ENCODE results near the gene TLCD2.

The TLCD2 gene

GRCh38 chr17:1754430-1755112, 44.4 kb upstream of the TLCD2 start:
- in situ Hi-C loops (cut with HindIII; ENCODE audit: low sequenced_read_pairs) = no loop called here
- TF ChIP-seq CTCF (IDR thresholded peaks at IDR 0.05; ENCODE audit: low read depth, low read length) = no peak

GRCh38 chr17:1753767-1754429, 43.7 kb upstream of the TLCD2 start:
- in situ Hi-C loops (cut with HindIII; ENCODE audit: low sequenced_read_pairs) = no loop called here
- DNase-seq (ENCODE audit: low read depth, low spot score) = no peak

More at GRCh38 chr17:1754430-1755112, 44.4 kb upstream of the TLCD2 start:
- no peak for DNase-seq (ENCODE audit: low read depth, low spot score)
- no peak overlapping the region for H3K4me3 ChIP-seq (ENCODE audit: low read depth, low read length)

GRCh38 chr17:1752425-1753262, 42.5 kb upstream of the TLCD2 start:
- DNase-seq (ENCODE audit: low read depth, low spot score) = no peak
- in situ Hi-C loops (cut with HindIII; ENCODE audit: low sequenced_read_pairs) = no loop called here
- H3K4me3 ChIP-seq (ENCODE audit: low read depth, low read length) = no peak overlapping the region
- TF ChIP-seq CTCF (IDR thresholded peaks at IDR 0.05; ENCODE audit: low read depth, low read length) = no peak

More at GRCh38 chr17:1753767-1754429, 43.7 kb upstream of the TLCD2 start:
- no peak overlapping the region for H3K4me3 ChIP-seq (ENCODE audit: low read depth, low read length)
- TF ChIP-seq CTCF (IDR thresholded peaks at IDR 0.05; ENCODE audit: low read depth, low read length) = no peak

GRCh38 chr17:1750628-1751027, 40.5 kb upstream of the TLCD2 start:
- in situ Hi-C loops (cut with HindIII; ENCODE audit: low sequenced_read_pairs) = no loop called here
- no peak overlapping the region for H3K4me3 ChIP-seq (ENCODE audit: low read depth, low read length)
- no peak for DNase-seq (ENCODE audit: low read depth, low spot score)
- no peak for TF ChIP-seq CTCF (IDR thresholded peaks at IDR 0.05; ENCODE audit: low read depth, low read length)

- H3K4me3 ChIP-seq (ENCODE audit: low read depth, low read length) = no peak overlapping the region
- in situ Hi-C loops (cut with HindIII; ENCODE audit: low sequenced_read_pairs) = no loop called here
- DNase-seq (ENCODE audit: low read depth, low spot score) = no peak
- TF ChIP-seq CTCF (IDR thresholded peaks at IDR 0.05; ENCODE audit: low read depth, low read length) = no peak
These were observed 36.9 kb upstream of the TLCD2 start for GRCh38 chr17:1746975-1747543.

- no peak overlapping the region for H3K4me3 ChIP-seq (ENCODE audit: low read depth, low read length)
- no peak for TF ChIP-seq CTCF (IDR thresholded peaks at IDR 0.05; ENCODE audit: low read depth, low read length)
- no peak for DNase-seq (ENCODE audit: low read depth, low spot score)
- in situ Hi-C loops (cut with HindIII; ENCODE audit: low sequenced_read_pairs) = no loop called here
These were observed 35.4 kb upstream of the TLCD2 start for GRCh38 chr17:1745513-1746020.
